ENCODE results near the gene TMEM11.

DNA sequence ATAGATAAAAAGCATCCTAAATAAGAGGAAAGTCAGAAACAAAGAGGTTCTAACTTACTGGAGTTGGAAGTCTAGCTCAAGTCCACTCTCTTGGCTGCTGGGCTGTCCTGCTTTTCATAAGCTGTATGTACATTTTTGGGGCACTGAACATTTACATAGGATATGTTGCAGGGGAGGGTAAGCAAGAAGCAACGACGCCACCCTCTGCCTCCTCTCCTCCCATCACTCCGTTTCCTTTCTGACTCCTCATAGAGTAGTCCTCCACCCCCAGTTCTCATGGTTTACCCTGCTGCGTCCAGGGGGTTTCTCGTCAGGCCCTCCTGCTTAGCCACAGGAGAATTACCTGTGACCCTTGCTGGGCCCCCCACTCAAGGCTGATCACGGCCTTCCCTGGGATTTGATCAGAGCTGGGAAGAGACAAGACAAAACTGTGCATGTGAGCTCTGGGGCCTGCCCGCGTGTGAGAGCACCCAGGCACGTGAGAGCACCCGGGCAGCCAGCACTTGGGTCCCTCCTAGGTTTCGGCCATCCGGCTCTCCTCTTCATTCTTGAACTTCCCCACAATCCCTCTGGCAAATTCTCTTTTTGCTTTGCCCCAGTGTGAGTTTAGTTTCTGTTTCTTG, 37.1 kb downstream of the TMEM11 start:
- TF ChIP-seq POLR2A (IDR thresholded peaks at IDR 0.05) (no peak), CTCF (IDR thresholded peaks at IDR 0.05) (no peak), POLR2AphosphoS5 (IDR thresholded peaks at IDR 0.05) (no peak), EP300 (IDR thresholded peaks at IDR 0.05) (no peak)
